HFFc6 (cell line): ENCODE results near the gene CRADD. TPM values are rescaled to one million over a fixed set of nuclear protein-coding genes. Genes with fewer than 3 reads are reported as not detected.

Experiments
- DNase-seq: peaks from one replicate; pipeline ENCODE4 v3.0.0-alpha.2; 2018
- H3K27ac Mint-ChIP-seq: 2 replicates; pipeline ENCODE4 v1.8.0; 2020; ENCODE audit warnings: mild to moderate bottlenecking, mixed read lengths
- H3K27me3 Mint-ChIP-seq: 2 replicates; pipeline ENCODE4 v1.8.0; 2021; ENCODE audit warnings: mild to moderate bottlenecking, moderate library complexity, mixed read lengths; ENCODE audit not compliant: insufficient read depth
- H3K36me3 Mint-ChIP-seq: 2 replicates; pipeline ENCODE4 v1.8.0; 2021; ENCODE audit warnings: low read depth, mixed read lengths
- H3K4me1 Mint-ChIP-seq: 2 replicates; pipeline ENCODE4 v1.8.0; 2020; ENCODE audit warnings: low read depth, mixed read lengths
- H3K4me3 Mint-ChIP-seq: 2 replicates; pipeline ENCODE4 v1.8.0; 2020; ENCODE audit warnings: mild to moderate bottlenecking, moderate library complexity, mixed read lengths
- H3K9me3 Mint-ChIP-seq: 2 replicates; pipeline ENCODE4 v1.8.0; 2020; ENCODE audit warnings: mild to moderate bottlenecking, mixed read lengths
- total RNA-seq, 6 experiments: library from RNA; stranded (reverse); fragmentation: NEBNext Ultra II Directional; extraction: Animal tissue kit (Norgen Biotek cat#: 25700); gene quantifications; 2 replicates in 1 of 6; 3 replicates in 5 of 6; pipeline ENCODE4 v1.2.3, GENCODE V29; 2021
- TF ChIP-seq, protein P1 (sequence below): fragments of 200-600 bp; sonication (generic); IDR thresholded peaks from 2 replicates; pipeline ENCODE4 v1.5.0; 2021; ENCODE audit warnings: antibody characterized with exemption, mild to moderate bottlenecking

Gene CRADD
- total RNA-seq, 6 experiments from 2014 or later, result 15.3 to 20.1 (median 17.9) TPM

DNA sequence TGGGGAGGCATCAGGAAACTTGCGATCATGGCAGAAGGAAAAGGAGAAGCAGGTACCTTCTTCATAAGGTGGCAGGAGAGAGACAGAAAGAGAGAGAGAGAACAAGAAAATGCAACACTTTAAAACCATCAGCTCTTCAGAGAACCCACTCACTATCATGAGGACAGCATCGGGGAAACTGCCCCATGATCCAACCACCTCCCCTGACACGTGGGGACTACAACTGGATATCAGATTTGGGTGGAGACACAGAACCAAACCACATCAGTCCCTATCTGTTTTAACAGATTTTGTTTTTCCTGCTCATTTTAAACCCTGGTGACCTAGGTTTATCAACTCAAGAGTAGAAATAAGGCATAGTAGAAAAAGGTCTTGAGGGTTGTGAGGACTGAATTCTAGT lies 261.1 kb downstream of the CRADD start:
- TF ChIP-seq, protein P1, sequence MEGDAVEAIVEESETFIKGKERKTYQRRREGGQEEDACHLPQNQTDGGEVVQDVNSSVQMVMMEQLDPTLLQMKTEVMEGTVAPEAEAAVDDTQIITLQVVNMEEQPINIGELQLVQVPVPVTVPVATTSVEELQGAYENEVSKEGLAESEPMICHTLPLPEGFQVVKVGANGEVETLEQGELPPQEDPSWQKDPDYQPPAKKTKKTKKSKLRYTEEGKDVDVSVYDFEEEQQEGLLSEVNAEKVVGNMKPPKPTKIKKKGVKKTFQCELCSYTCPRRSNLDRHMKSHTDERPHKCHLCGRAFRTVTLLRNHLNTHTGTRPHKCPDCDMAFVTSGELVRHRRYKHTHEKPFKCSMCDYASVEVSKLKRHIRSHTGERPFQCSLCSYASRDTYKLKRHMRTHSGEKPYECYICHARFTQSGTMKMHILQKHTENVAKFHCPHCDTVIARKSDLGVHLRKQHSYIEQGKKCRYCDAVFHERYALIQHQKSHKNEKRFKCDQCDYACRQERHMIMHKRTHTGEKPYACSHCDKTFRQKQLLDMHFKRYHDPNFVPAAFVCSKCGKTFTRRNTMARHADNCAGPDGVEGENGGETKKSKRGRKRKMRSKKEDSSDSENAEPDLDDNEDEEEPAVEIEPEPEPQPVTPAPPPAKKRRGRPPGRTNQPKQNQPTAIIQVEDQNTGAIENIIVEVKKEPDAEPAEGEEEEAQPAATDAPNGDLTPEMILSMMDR, result no peak
- DNase-seq, result no peak
- Mint-ChIP-seq H3K27ac (no peak overlapping the region), H3K4me3 (no peak overlapping the region), H3K9me3 (peaks cover 13% of the 10 kb centered on the region), H3K4me1 (peaks cover 15% of the 10 kb centered on the region), H3K27me3 (peaks cover 3% of the 10 kb centered on the region), H3K36me3 (peaks cover 30% of the 10 kb centered on the region)

DNA sequence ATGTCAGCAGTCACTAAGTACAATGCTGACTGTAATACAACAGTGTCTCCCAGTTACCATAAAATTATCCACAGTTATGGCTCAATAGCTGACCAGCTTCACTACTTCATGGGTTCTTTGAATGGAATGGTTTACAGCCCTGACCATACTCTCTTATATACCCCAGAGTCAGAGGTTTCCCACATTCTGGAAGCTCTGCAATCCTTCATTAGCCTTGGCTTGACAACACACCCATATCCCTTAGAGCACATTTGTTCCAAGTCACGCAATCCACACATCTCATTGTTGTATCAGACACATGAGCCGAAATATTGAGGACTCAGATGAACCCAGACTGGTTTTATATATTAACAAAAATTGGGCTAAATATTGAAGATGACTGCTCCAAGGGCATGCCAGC lies 261.8 kb downstream of the CRADD start:
- Mint-ChIP-seq H3K4me1 (peaks cover 20% of the 10 kb centered on the region), H3K36me3 (peaks cover 29% of the 10 kb centered on the region), H3K27ac (no peak overlapping the region), H3K27me3 (peaks cover 3% of the 10 kb centered on the region), H3K9me3 (peaks cover 13% of the 10 kb centered on the region), H3K4me3 (no peak overlapping the region)
- TF ChIP-seq, protein P1, result no peak
- no peak for DNase-seq

DNA sequence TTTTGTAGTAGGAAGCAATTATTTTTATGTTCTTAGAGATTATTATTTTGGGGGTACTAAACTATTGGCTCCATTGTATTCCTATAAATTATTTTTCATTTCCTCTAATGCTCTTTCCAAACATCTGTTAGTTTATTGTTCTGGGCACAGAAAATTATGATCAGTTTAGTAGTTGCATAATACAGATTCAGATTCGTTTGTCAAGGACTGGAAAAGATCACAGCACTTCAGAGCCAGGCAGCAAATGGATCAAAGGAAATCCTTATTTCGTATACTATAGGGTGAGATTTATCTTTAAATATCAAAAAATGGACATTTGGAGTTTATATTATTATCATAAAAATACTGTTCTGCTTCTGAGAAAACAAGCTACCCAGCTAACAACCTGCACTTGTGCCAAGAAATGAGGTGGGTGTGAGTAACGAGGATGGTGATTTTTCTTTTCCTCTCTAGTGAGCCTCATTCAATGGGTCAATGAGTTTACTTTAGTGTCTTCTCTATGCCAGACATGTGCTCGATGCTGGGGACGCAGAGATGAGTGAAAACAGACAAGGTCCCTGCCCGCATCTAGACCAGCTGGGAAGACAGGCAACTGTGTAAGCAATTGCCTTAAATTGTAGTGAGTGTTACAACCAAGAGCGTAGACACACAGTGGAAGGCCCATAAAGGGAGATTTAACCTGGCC lies 262.6 kb downstream of the CRADD start:
- peaks cover 21% of the 10 kb centered on the region for H3K36me3 Mint-ChIP-seq
- H3K9me3 Mint-ChIP-seq, result peaks cover 11% of the 10 kb centered on the region
- H3K27me3 Mint-ChIP-seq, result peaks cover 3% of the 10 kb centered on the region
- H3K4me3 Mint-ChIP-seq, result no peak overlapping the region
- TF ChIP-seq, protein P1, result no peak
- no peak for DNase-seq
- H3K27ac Mint-ChIP-seq, result no peak overlapping the region
- H3K4me1 Mint-ChIP-seq, result peaks cover 21% of the 10 kb centered on the region

DNA sequence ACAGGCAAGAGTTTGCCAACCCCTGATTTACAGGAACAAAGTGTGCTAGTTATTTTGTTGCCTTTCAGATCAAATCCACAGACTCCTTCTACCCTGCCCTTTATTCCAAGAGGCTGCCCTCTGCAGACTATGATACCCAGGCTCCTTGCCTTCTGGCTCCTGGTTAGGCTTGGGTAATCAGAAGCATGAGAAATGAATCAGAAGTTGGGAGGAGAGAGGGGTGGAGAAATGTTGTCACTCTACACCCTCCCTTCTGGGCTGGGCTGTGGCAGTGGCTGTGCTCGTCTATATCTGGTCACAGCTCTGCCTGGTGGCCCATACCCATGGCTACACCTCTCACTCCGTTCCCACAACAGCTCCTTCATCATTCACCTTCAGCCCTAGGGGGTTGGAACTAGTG lies 266.6 kb downstream of the CRADD start:
- H3K4me3 Mint-ChIP-seq, result no peak overlapping the region
- H3K27me3 Mint-ChIP-seq, result no peaks in the 10 kb centered on the region
- peak overlapping the region; percentile 62 for H3K27ac Mint-ChIP-seq
- peak; percentile 67 for DNase-seq
- H3K4me1 Mint-ChIP-seq, result peaks cover 36% of the 10 kb centered on the region
- no peaks in the 10 kb centered on the region for H3K9me3 Mint-ChIP-seq
- no peaks in the 10 kb centered on the region; the same call in 1 of the 2 replicates for H3K36me3 Mint-ChIP-seq
- TF ChIP-seq, protein P1, result peak; percentile 23; the same call in 1 of the 2 replicates

DNA sequence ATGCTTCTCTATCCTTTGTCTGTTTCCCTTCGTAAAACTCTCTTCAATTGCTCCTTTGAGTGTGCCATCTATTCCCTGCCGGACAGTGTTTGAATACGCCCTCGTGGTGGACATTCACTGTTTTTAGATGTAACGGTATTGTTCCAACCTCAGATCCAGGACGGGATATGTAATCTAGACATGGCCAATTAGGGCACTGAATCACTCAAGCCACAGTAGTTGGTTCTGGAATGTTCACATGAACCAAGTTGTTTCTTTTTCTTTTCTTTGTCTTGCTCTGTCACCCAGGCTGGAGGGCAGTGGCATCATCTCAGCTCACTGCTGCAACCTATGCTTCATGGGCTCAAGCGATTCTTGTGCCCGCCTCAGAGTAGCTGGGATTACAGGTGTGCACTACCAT lies 267.0 kb downstream of the CRADD start:
- TF ChIP-seq, protein P1, result no peak
- H3K9me3 Mint-ChIP-seq, result no peaks in the 10 kb centered on the region
- peaks cover 36% of the 10 kb centered on the region for H3K4me1 Mint-ChIP-seq
- H3K27me3 Mint-ChIP-seq, result no peaks in the 10 kb centered on the region
- peak overlapping the region; percentile 62 for H3K27ac Mint-ChIP-seq
- no peaks in the 10 kb centered on the region; the same call in 1 of the 2 replicates for H3K36me3 Mint-ChIP-seq
- DNase-seq, result peak; percentile 33
- no peak overlapping the region for H3K4me3 Mint-ChIP-seq

Other genes starting within 250 kb of the CRADD start
- 100 to 1,000 TPM; 143 to 168 (median 157) TPM for gene UBE2N, start 235.4 kb upstream of the CRADD start, total RNA-seq
- gene MRPL42, start 209.9 kb upstream of the CRADD start, total RNA-seq, result 10 to 100 TPM; 66.5 to 77.6 (median 73.9) TPM
- 10 to 100 TPM; 32.2 to 64.4 (median 58.8) TPM for gene SOCS2, start 104.7 kb upstream of the CRADD start, total RNA-seq